GM10266 (cell line): Measurements from ENCODE around the gene TGFB1I1.

Experiments
- DNase-seq: peaks from one replicate; pipeline ENCODE4 v3.0.0; 2012; ENCODE audit errors: extremely low spot score
- CTCF ChIP-seq: IDR thresholded peaks from 2 replicates; pipeline ENCODE4 v1.5.1; 2012; ENCODE audit warnings: mild to moderate bottlenecking, low read depth; ENCODE audit not compliant: control insufficient read depth, insufficient read depth; ENCODE audit errors: missing control alignments

Gene TGFB1I1

GRCh38 chr16:31465788-31466370, 6.1 kb upstream of the TGFB1I1 start:
- no peak for TF ChIP-seq CTCF
- DNase-seq: no peak

GRCh38 chr16:31466381-31466841, 5.5 kb upstream of the TGFB1I1 start:
- no peak for DNase-seq
- TF ChIP-seq CTCF: no peak

- DNase-seq: peak; percentile 53
- no peak for TF ChIP-seq CTCF
Observed at GRCh38 chr16:31467151-31467773, 4.7 kb upstream of the TGFB1I1 start.

- TF ChIP-seq CTCF: no peak
- no peak for DNase-seq
Observed at GRCh38 chr16:31467858-31468257, 4.1 kb upstream of the TGFB1I1 start.

GRCh38 chr16:31470615-31471014, 1.3 kb upstream of the TGFB1I1 start:
- no peak for TF ChIP-seq CTCF
- DNase-seq: no peak

- TF ChIP-seq CTCF: no peak
- peak; percentile 34 for DNase-seq
Observed at GRCh38 chr16:31471241-31471874, 594 bp upstream of the TGFB1I1 start.

- no peak for TF ChIP-seq CTCF
- peak; percentile 65 for DNase-seq
Observed at GRCh38 chr16:31472709-31473203, 804 bp downstream of the TGFB1I1 start.
